Prostate gland (tissue), 2 donors: Measurements from ENCODE around the gene GPR3. TPM values are rescaled to one million over a fixed set of nuclear protein-coding genes. Genes with fewer than 3 reads are reported as not detected.

ENCODE experiments used
- DNase-seq: peaks from one replicate; pipeline ENCODE4 v3.0.0-alpha.2; 2019; ENCODE audit warnings: low spot score
- H3K27ac ChIP-seq, 2 donors: fragments of 200-600 bp; sonication (generic); 2 replicates each; pipeline ENCODE4 v1.5.1; 2017 to 2019
- H3K27me3 ChIP-seq: fragments of 200-600 bp; sonication (generic); replicated peaks from 2 replicates; pipeline ENCODE4 v1.5.1; 2019; ENCODE audit not compliant: insufficient read depth
- H3K36me3 ChIP-seq, 2 donors: fragments of 200-600 bp; sonication (generic); 1 replicate in 1 of 2; 2 replicates in 1 of 2; pipeline versions ENCODE4 v1.5.1 to v1.8.1; 2017 to 2019
- H3K4me1 ChIP-seq: fragments of 200-600 bp; sonication (generic); replicated peaks from 2 replicates; pipeline ENCODE4 v1.5.1; 2019
- H3K4me3 ChIP-seq, 2 donors: fragments of 200-600 bp; sonication (generic); 2 replicates each; pipeline ENCODE4 v1.5.1; 2017 to 2019
- H3K9me3 ChIP-seq: fragments of 200-600 bp; sonication (generic); 2 replicates; pipeline ENCODE4 v1.5.1; 2017
- POLR2A ChIP-seq: fragments of 450-650 bp; IDR thresholded peaks from one replicate; pipeline ENCODE4 v1.6.1; 2016; ENCODE audit warnings: antibody characterized with exemption, mild to moderate bottlenecking
- POLR2AphosphoS5 ChIP-seq: sonication (generic); formaldehyde crosslinking; IDR thresholded peaks from one replicate; pipeline ENCODE4 v1.6.1; 2017; ENCODE audit warnings: antibody characterized with exemption
- WGBS: methylation state at CpG from one replicate; pipeline ENCODE4 v1.1.5; 2018; 5-methylcytosine and 5-hydroxymethylcytosine counted together
- intact Hi-C: fragments of 100-400 bp; cut with DNase I; formaldehyde crosslinking; loops from one replicate; pipeline ENCODE4 v1.14.2; 2022
- total RNA-seq, 2 donors: library from RNA; depleted of rRNA; stranded (reverse); fragments of >200 nt; gene quantifications; one replicate each; pipeline ENCODE4 v1.1.0, GENCODE V29; 2016
- TF ChIP-seq, protein P1 (sequence below), 4 experiments: fragments of 200-600 bp in 2 of 4; fragments of 450-650 bp in 2 of 4; sonication (generic) in 2 of 4; IDR thresholded peaks; 1 replicate in 3 of 4; 2 replicates in 1 of 4; pipeline ENCODE4 v1.5.1; 2016 to 2019; ENCODE audit warnings: antibody characterized with exemption in 4 of 4, mild to moderate bottlenecking in 2 of 4, moderate library complexity in 2 of 4

The GPR3 gene
- total RNA-seq, 2 donors from 2014 or later = 0.14 to 0.57 TPM

DNA sequence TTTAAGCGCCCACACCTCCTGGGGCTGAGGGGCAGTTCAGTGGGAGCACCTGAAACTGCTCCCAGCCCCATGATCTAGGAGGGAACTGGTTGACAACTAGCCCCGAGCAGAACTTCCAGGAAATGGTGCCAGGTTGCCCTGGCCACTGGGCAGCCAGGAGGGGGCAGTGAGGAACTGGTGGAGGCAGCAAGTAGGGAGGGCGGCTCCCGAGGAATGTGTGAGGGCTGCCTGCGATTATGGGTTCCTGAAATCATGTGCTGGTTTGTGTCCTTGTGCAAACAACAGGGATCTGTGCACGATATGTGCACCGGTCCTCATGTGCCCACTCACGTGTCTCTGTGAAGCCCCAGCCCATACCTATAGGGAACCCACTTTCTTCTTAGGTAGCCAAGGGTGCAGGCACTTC is 9.9 kb downstream of the GPR3 start:
- WGBS = 16% methylated on average over 8 of the region's 8 CpGs
- DNase-seq = peak; percentile 83

DNA sequence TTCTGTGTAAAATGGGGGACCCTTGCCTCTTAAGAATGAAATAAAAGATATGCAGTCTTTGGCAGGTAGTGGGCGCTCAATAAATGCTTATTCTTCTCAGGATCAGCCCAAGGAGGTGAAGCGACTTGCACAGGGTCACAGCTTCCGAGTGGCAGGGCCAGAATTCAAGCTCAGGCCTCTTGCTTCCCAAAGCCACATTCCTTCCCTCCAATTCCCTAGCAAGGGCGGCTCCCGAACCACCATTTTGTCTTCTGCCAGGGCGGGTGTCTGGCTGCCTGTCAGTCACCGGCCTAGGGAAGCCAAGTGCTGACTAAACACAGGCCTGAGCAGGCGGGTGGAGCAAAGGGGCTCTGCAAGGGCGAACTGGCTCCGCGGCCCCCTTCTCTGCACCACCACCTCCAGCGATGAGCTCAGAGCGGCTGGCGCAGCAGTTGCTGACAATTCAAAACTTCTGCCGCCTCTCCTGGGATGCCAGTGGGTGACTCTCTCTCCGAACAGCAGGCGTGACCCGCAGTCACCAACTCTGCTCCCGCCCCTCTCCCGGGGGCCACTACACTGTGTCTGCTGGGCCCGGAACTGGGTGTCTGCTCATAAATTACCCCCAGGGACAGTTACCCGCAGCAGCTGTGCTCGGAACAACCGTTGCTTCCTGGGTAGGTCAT is 10.8 kb downstream of the GPR3 start:
- TF ChIP-seq, protein P1, sequence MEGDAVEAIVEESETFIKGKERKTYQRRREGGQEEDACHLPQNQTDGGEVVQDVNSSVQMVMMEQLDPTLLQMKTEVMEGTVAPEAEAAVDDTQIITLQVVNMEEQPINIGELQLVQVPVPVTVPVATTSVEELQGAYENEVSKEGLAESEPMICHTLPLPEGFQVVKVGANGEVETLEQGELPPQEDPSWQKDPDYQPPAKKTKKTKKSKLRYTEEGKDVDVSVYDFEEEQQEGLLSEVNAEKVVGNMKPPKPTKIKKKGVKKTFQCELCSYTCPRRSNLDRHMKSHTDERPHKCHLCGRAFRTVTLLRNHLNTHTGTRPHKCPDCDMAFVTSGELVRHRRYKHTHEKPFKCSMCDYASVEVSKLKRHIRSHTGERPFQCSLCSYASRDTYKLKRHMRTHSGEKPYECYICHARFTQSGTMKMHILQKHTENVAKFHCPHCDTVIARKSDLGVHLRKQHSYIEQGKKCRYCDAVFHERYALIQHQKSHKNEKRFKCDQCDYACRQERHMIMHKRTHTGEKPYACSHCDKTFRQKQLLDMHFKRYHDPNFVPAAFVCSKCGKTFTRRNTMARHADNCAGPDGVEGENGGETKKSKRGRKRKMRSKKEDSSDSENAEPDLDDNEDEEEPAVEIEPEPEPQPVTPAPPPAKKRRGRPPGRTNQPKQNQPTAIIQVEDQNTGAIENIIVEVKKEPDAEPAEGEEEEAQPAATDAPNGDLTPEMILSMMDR (IDR thresholded peaks at IDR 0.05) = peak in 2 of 4 experiments; percentile 38 to 40
- TF ChIP-seq POLR2AphosphoS5 = no peak
- TF ChIP-seq POLR2A = no peak
- 20% methylated on average over 24 of the region's 24 CpGs for WGBS
- DNase-seq = peak; percentile 48
- intact Hi-C loops = loop anchor here (5.0 kb wide), 1 partner anchor 154 kb away; no protein-coding TSS in a partner anchor
- no peaks in the 10 kb centered on the region for H3K9me3 ChIP-seq
- H3K4me1 ChIP-seq = peaks cover 39% of the 10 kb centered on the region
- peaks cover 0 to 4% of the 10 kb centered on the region in 2 donors for H3K36me3 ChIP-seq
- no peaks in the 10 kb centered on the region for H3K27me3 ChIP-seq
- H3K4me3 ChIP-seq = no peak overlapping the region
- H3K27ac ChIP-seq = peak overlapping the region; percentile 70 to 77

More for the DNA sequence above, 9.9 kb downstream of the GPR3 start:
- no peaks in the 10 kb centered on the region for H3K9me3 ChIP-seq
- no peak for TF ChIP-seq POLR2A
- TF ChIP-seq POLR2AphosphoS5 = peak; percentile 78
- TF ChIP-seq, protein P1 (IDR thresholded peaks at IDR 0.05) = peak in 3 of 4 experiments; percentile 73 to 89 (median 82)
- no peak overlapping the region for H3K4me3 ChIP-seq
- no peaks in the 10 kb centered on the region for H3K27me3 ChIP-seq
- peak overlapping the region; percentile 70 to 77 for H3K27ac ChIP-seq
- H3K36me3 ChIP-seq = no peaks in the 10 kb centered on the region
- intact Hi-C loops = loop anchor here (5.0 kb wide), 1 partner anchor 155 kb away; no protein-coding TSS in a partner anchor
- peaks cover 39% of the 10 kb centered on the region for H3K4me1 ChIP-seq

DNA sequence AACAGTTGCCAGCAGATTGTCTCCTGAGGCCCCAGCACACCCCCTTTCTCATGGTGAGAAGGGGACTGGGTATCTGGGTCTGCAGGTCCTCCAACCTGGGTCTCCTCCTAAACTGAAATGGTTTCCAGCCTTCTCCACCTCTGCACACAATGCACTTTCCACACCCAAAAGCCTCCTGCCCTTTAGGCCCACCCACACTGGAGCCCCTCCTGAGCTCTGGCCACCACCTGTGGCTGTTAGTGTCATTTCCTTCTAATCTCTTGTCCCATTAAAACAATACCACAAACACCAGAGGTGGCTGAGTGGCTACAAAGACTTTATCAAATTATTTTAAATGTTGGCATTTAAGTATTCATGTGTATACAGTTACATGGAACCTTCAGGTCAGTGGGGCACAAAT is 11.5 kb downstream of the GPR3 start:
- Histone ChIP-seq H3K4me3 (no peak overlapping the region), H3K27ac (peak overlapping the region; percentile 70 to 77), H3K9me3 (no peaks in the 10 kb centered on the region), H3K4me1 (peaks cover 39% of the 10 kb centered on the region), H3K36me3 (peaks cover 0 to 7% of the 10 kb centered on the region in 2 donors), H3K27me3 (no peaks in the 10 kb centered on the region)
- DNase-seq = no peak
- TF ChIP-seq POLR2A = no peak
- no peak for TF ChIP-seq POLR2AphosphoS5
- TF ChIP-seq, protein P1 (IDR thresholded peaks at IDR 0.05) = no peak
- intact Hi-C loops = loop anchor here (5.0 kb wide), 1 partner anchor 153 kb away; no protein-coding TSS in a partner anchor

DNA sequence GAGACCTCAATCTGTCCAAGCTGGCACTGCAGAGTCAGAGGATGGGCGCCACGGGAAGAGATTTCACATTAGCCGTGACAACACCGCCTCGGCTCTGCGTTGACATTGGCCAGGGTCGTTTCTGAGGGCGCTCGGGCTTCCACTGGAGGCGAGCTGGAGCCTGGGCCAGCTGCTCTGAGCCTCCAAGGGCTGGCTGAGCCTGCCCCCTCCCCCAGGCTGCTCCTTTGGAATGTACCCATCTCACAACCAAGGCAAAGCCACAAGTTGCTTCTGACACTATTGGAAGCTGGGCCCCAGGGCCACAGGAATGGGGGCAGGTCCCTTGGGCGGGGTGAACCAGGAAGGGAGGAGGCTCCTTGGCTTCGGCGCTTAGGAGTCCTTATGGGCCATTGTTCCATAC is 12.7 kb downstream of the GPR3 start:
- WGBS = 57% methylated on average over 13 of the region's 13 CpGs
- peaks cover 0 to 7% of the 10 kb centered on the region in 2 donors for H3K36me3 ChIP-seq
- no peaks in the 10 kb centered on the region for H3K9me3 ChIP-seq
- intact Hi-C loops = no loop called here
- peak overlapping the region; percentile 55 to 77 for H3K27ac ChIP-seq
- TF ChIP-seq POLR2A = no peak
- TF ChIP-seq, protein P1 (IDR thresholded peaks at IDR 0.05) = no peak
- no peak for TF ChIP-seq POLR2AphosphoS5
- DNase-seq = no peak
- no peaks in the 10 kb centered on the region for H3K27me3 ChIP-seq
- H3K4me3 ChIP-seq = no peak overlapping the region
- peaks cover 39% of the 10 kb centered on the region for H3K4me1 ChIP-seq
